Stimulated activated CD4-positive, alpha-beta T cell treated with anti-CD3 and anti-CD28 coated beads, Interleukin-15, amount 100 ng/mL, for 48 hours (primary cell): ENCODE measurements around the gene NT5C1A.

ENCODE experiments used
- DNase-seq, 2 donors: peaks; one replicate each; pipeline ENCODE4 v3.0.0-alpha.2; 2020; ENCODE audit warnings: low read depth in 2 of 2

NT5C1A gene

DNA sequence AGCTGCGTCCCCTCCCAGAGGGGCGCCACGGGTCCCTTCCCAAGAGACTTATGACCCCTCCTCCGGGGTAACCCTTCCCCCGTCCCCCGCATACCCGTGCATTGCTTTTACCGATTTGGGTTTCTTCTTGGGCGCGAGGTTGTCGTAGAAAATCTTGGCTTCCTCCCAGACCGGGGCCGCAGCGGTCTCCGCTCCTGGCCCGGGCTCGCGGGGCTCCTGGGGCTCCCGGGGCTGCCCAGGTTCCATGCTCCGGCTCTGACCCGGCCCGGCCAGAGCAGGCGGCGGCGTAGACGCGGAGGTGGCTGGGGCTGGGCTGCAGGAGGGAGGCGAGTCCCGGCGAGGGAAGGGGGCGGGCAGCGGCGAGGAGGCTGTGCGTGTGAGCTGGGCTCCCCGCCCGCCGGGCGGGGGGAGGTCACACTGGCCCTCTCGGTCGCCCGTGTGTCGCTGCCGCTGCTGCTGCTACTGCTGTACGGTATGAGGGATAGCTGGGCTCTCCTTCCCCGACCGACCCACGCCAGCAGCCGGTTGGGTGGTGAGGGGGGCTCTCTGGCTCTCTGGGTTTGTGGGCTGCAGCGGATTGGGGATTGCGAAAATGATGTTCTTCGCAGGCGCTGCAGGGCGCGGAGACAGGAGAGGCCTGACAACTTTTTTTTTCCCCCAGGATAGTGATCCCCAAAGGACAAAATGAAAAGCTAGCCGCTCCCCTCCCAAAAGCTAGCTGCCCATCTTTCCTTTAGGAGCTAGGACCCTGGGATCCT lies at the start of gene NT5C1A:
TSS of gene NT5C1A (minus strand) at position 315 of the 758 bp plus-strand sequence. CDS start at position 246, 69 bp downstream.
- DNase-seq: no peak

GRCh38 chr1:39721664-39722063 lies 49.8 kb upstream of the NT5C1A start:
- DNase-seq: no peak

- no peak for DNase-seq
Observed at GRCh38 chr1:39720094-39720999, 48.4 kb upstream of the NT5C1A start.

DNA sequence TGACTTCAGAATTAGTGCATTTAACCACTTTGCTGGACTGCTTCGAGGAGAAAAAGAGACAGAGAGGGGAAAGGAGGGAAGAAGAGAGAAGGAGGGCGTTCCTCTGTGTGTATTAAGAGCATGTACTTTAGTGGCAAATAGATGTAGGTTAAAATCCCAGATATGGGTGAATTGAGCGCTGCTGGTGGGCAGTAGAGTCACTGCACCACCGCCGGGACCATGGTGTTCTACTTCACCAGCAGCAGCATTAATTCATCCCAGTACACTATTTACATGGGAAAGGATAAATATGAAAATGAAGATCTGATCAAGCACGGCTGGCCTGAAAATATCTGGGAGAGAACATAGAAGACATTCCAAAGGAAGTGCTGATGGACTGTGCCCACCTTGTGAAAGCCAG lies 45.9 kb upstream of the NT5C1A start:
- no peak for DNase-seq

GRCh38 chr1:39713557-39713956 lies 41.6 kb upstream of the NT5C1A start:
- no peak for DNase-seq

DNA sequence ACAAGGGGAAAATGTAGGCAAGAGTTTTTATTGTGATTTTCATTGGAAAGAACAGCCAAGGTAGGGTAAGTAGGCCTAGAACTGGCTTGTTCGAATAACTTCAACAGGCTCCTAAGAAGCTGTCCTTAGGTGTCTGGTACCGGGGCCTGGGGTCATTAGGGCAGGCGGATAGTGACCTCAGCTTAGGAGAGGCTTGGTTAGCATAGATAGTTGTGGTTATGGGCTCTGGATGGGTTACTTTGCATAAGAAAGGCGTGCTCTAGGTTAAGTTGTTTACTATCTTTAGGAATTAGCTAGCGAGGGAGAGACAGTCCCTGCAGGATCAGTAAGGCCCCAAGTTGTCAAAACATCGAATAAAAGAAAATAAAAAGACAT lies 40.0 kb upstream of the NT5C1A start:
- no peak for DNase-seq

- DNase-seq: no peak
Observed at GRCh38 chr1:39711104-39711965, 39.4 kb upstream of the NT5C1A start.

DNA sequence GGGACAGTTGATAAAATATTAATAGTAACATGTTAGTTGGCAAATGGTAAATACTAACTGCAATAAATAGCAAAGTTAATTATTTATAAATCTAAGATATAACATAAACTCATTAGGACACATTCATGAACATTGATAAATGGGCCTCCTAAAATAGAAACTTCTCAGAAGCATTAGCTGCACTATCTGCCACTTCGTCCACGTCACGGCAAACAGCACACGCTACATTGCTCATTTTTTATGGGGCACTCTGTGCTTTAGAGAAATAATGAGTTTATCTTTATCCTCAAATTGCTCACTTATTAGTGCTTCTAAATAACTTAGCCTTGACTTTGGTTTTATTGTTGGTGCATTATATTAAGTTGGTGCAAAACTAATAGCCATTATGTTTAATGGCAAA lies 35.6 kb upstream of the NT5C1A start:
- DNase-seq: no peak

DNA sequence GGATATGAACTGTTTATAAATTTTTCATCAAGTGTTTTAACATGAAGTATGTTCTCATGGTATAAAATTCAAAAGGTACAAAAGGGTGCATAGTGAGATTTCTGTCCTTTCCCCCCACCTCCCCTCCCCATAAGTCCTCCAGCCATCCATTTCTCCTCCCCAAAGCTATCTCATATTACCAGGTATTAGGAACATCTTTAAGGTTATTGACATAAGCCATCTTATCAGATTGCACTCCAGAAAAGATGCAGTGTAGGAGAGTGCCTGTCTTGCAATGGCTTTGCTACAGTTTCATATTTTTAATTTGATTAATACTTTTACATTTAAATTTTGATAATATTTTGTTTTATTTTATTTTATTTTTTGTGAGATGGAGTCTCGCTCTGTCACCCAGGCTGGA lies 32.9 kb upstream of the NT5C1A start:
- no peak for DNase-seq

- no peak for DNase-seq
Observed at GRCh38 chr1:39701049-39701439, 29.1 kb upstream of the NT5C1A start.

GRCh38 chr1:39700348-39700747 lies 28.4 kb upstream of the NT5C1A start:
- no peak for DNase-seq

- DNase-seq: no peak
Observed at GRCh38 chr1:39699419-39699818, 27.5 kb upstream of the NT5C1A start.

DNA sequence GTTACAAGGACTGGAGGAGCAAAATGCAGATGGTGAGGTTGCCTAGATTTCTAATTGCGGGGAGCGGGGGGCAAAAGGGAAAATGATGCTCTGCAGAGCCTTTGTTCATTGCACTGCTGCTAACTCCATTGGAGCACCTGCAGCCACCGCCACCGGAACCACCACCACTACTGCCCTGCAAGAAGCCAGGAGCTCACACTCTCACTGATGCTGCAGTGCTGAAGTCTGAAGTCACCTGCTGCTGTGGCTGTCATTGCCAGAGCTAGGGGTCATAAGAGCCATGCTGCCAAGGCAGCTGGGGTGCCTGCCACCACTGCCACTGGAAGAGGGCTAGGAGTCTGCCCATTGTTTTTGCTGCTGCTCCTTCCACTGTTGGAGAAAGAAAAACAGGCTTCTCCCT lies 26.7 kb upstream of the NT5C1A start:
- no peak for DNase-seq

DNA sequence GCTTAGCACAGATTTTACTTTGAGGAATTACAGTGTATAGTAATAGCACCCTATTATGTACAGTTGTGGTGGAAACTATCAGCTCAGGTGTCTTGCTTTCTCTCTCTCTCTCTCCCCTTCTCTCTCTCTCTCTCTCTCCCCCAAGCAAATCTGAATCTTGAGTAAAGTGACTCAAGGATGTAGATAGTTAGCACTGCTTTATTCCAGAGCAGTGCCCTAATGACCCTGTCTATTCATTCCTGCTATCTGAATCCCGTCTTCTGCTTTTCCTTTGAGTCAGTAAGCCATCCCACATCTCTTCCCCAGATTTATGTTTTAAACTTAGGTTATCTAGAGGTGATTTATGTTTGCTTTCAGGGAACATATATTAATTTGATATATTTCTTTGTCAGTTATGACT lies 24.5 kb upstream of the NT5C1A start:
- no peak for DNase-seq

- DNase-seq: no peak
Observed at GRCh38 chr1:39695016-39695415, 23.1 kb upstream of the NT5C1A start.

DNA sequence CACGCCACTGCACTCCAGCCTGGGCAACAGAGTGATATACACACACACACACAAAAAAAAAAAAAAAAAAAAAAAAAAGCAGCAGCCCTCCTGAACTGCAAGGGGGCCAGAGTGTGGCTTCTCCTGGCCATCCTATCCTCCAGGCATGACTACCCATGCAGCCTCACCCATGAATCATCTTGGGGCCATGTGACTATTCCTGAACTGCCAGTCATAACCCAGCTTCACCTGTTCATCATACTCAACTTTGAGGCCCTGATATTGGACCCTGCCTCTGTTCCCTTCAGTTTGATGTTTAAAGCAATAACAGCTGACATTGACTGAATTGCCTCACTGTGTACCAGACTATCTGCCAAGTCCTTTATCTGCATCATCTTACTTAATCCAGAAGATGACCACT lies 22.1 kb upstream of the NT5C1A start:
- no peak for DNase-seq

GRCh38 chr1:39692152-39693074 lies 20.5 kb upstream of the NT5C1A start:
- DNase-seq: no peak

- peak; percentile 74 to 81 for DNase-seq
Observed at GRCh38 chr1:39691383-39692151, 19.7 kb upstream of the NT5C1A start, which contains the start of gene HPCAL4. Gene HPCAL4, minus strand, starts transcription at chr1:39691433. Its CDS starts 6,830 bp downstream, at chr1:39684603.

DNA sequence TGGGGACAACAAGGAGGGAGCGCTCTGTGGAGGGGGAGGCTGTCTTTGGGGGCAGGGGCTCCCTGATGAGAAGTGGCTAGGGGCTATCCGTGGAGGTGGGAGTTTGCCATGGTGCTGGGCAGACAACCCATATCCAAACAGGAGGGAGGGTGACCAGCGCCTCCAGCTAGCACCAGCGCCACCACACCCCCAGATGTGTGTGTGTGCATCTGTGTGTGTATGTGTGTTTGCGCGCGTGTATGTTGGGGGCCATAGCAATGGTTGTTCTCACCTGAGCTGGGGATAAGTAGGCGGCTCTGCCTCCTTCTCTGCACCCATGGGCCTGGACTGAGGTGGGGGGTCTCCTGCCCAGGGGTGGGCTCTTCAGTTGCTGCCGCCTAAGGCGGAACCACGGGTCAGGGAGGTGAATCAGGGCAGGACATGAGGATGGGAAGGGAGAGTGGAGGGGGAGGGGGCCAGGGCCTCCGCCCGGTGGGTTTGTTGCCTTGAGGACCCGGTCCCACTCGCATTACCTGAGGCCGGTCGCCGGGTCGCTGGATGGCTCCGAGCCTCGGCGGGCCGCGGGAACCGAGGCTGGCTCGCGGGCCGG lies 19.0 kb upstream of the NT5C1A start:
- no peak for DNase-seq

DNA sequence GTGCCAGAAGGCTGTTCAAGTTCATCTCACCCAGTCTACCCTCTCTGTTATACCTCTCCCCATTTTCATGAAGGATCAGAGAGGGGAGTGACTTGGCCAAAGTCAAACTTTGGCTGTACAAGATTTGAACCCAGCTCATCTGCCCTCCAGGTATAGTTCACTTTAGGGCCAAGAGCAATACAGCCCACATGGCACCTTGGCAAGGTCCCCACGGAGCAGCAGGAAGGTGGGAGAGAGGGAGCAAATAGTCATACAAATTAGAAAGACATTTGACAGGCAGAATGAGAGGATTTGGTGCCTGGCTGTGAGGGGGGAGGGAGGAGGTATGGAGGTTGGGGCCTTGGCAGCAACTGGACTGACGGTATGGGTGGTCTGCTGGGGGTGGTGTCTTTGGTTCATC lies 18.3 kb upstream of the NT5C1A start:
- DNase-seq: no peak
